Thoracic aorta (tissue), 2 donors: Measurements from ENCODE around the gene ERICH3. TPM values are rescaled to one million over a fixed set of nuclear protein-coding genes. Genes with fewer than 3 reads are reported as not detected.

Experiments
- ATAC-seq: fragments of 150-250 bp; one replicate; pipeline ENCODE4 v1.8.0; 2017; ENCODE audit warnings: low read depth; ENCODE audit not compliant: insufficient number of reproducible peaks, low FRiP score
- DNase-seq: peaks from one replicate; pipeline ENCODE4 v3.0.0-alpha.2; 2020; ENCODE audit warnings: low spot score
- H3K27ac ChIP-seq, 2 donors: fragments of 200-600 bp; sonication (generic); 1 replicate in 1 of 2; 2 replicates in 1 of 2; pipeline ENCODE4 v1.5.1; 2016; ENCODE audit warnings: mild to moderate bottlenecking in 2 of 2, moderate library complexity in 2 of 2
- H3K27me3 ChIP-seq: fragments of 200-600 bp; sonication (generic); replicated peaks from 2 replicates; pipeline ENCODE4 v1.6.0; 2016; ENCODE audit warnings: mild to moderate bottlenecking; ENCODE audit not compliant: insufficient read depth
- H3K36me3 ChIP-seq: fragments of 200-600 bp; sonication (generic); one replicate; pipeline ENCODE4 v1.5.1; 2016
- H3K4me1 ChIP-seq, 2 donors: fragments of 200-600 bp; sonication (generic); 1 replicate in 1 of 2; 2 replicates in 1 of 2; pipeline versions ENCODE4 v1.5.1 to v1.6.0; 2016; ENCODE audit warnings: low read depth in 2 of 2, mild to moderate bottlenecking in 1 of 2; ENCODE audit not compliant: control insufficient read depth in 1 of 2
- H3K4me3 ChIP-seq: fragments of 200-600 bp; sonication (generic); 2 replicates; pipeline ENCODE4 v1.5.1; 2016; ENCODE audit warnings: mild to moderate bottlenecking
- H3K9me3 ChIP-seq: fragments of 200-600 bp; sonication (generic); 2 replicates; pipeline ENCODE4 v1.5.1; 2016
- CTCF ChIP-seq: fragments of 200-600 bp; sonication (generic); IDR thresholded peaks from one replicate; pipeline ENCODE4 v1.5.1; 2019; ENCODE audit warnings: antibody characterized with exemption
- total RNA-seq, 2 donors: library from RNA; depleted of rRNA; stranded (reverse); fragments of >200 nt; gene quantifications; one replicate each; pipeline versions ENCODE4 v1.1.0 to v1.2.3, GENCODE V29; 2016

The ERICH3 gene
- total RNA-seq, 2 donors from 2014 or later: not detected

GRCh38 chr1:74593887-74594866 lies 79.4 kb downstream of the ERICH3 start:
- Histone ChIP-seq H3K36me3 (no peaks in the 10 kb centered on the region), H3K4me3 (no peak overlapping the region)
- ATAC-seq: no peak

GRCh38 chr1:74592580-74593355 lies 80.8 kb downstream of the ERICH3 start:
- no peak for ATAC-seq
- no peaks in the 10 kb centered on the region for H3K36me3 ChIP-seq
- no peak overlapping the region for H3K4me3 ChIP-seq
- no peak for TF ChIP-seq CTCF
- H3K4me1 ChIP-seq: no peaks in the 10 kb centered on the region
- no peaks in the 10 kb centered on the region for H3K27me3 ChIP-seq
- H3K9me3 ChIP-seq: no peaks in the 10 kb centered on the region
- no peak for DNase-seq
- H3K27ac ChIP-seq: no peak overlapping the region

More at GRCh38 chr1:74593887-74594866, 79.4 kb downstream of the ERICH3 start:
- no peak for TF ChIP-seq CTCF
- no peak for DNase-seq
- H3K9me3 ChIP-seq: no peaks in the 10 kb centered on the region
- H3K4me1 ChIP-seq: no peaks in the 10 kb centered on the region
- H3K27me3 ChIP-seq: no peaks in the 10 kb centered on the region
- H3K27ac ChIP-seq: no peak overlapping the region

GRCh38 chr1:74591949-74592348 lies 81.6 kb downstream of the ERICH3 start:
- no peaks in the 10 kb centered on the region for H3K9me3 ChIP-seq
- H3K27me3 ChIP-seq: no peaks in the 10 kb centered on the region
- H3K4me1 ChIP-seq: no peaks in the 10 kb centered on the region
- ATAC-seq (no peak), DNase-seq (no peak)
- H3K4me3 ChIP-seq: no peak overlapping the region
- no peaks in the 10 kb centered on the region for H3K36me3 ChIP-seq
- no peak overlapping the region for H3K27ac ChIP-seq
- no peak for TF ChIP-seq CTCF

- DNase-seq (no peak), ATAC-seq (no peak)
- Histone ChIP-seq H3K4me3 (no peak overlapping the region), H3K27me3 (no peaks in the 10 kb centered on the region), H3K27ac (no peak overlapping the region), H3K4me1 (no peaks in the 10 kb centered on the region), H3K9me3 (no peaks in the 10 kb centered on the region), H3K36me3 (no peaks in the 10 kb centered on the region)
- TF ChIP-seq CTCF: no peak
Observed at GRCh38 chr1:74590288-74590687, 83.3 kb downstream of the ERICH3 start.

GRCh38 chr1:74587888-74588287 lies 85.7 kb downstream of the ERICH3 start:
- H3K27me3 ChIP-seq: no peaks in the 10 kb centered on the region
- H3K4me3 ChIP-seq: no peak overlapping the region
- no peaks in the 10 kb centered on the region for H3K9me3 ChIP-seq
- no peak for DNase-seq
- no peaks in the 10 kb centered on the region for H3K4me1 ChIP-seq
- no peaks in the 10 kb centered on the region for H3K36me3 ChIP-seq
- TF ChIP-seq CTCF: no peak
- H3K27ac ChIP-seq: no peak overlapping the region
- ATAC-seq: no peak
